Frontal cortex (tissue), 4 donors: ENCODE results near the gene GNG2. TPM values are rescaled to one million over a fixed set of nuclear protein-coding genes. Genes with fewer than 3 reads are reported as not detected.
"Not testable (repeated sequence)": the region's sequence is repeated elsewhere in the genome, so short reads cannot be mapped to it uniquely, and the experiment has no call there.

ENCODE experiments used
- DNase-seq, 2 donors: peaks; one replicate each; pipeline ENCODE4 v3.0.0; 2012; ENCODE audit warnings: low spot score in 2 of 2
- FAIRE-seq: peaks from 2 replicates; lab custom pipeline; 2012; peaks lifted over from hg19 to GRCh38; lab: Jason Lieb, UNC
- total RNA-seq: library from RNA; depleted of rRNA; stranded (reverse); fragments of >200 nt; gene quantifications from one replicate; pipeline ENCODE4 v1.2.3, GENCODE V29; 2014
- donor health status: control.
- donor health status: control.
- donor health status: control.

GNG2 gene
- total RNA-seq, 1 donor from 2014 or later = 400 TPM

DNA sequence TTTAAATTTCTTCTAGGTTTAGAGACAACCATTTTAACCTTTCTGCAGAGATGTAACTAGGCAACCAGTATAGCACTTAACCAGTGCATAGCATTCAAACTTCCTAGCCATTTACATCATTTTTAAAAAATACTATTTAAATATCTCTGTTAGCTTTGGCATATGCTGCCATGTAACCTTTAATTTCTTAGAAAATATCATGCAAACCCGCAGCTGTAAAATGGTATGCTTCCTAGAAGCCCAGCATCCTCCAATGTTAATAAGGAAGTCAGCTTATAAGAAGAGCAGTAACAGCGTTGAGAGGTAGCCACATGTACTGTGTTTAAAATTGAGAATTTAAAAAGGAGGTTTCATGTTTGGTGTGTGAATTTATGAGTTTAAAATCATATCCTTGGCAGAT lies 22.8 kb downstream of the GNG2 start:
- FAIRE-seq = no peak

DNA sequence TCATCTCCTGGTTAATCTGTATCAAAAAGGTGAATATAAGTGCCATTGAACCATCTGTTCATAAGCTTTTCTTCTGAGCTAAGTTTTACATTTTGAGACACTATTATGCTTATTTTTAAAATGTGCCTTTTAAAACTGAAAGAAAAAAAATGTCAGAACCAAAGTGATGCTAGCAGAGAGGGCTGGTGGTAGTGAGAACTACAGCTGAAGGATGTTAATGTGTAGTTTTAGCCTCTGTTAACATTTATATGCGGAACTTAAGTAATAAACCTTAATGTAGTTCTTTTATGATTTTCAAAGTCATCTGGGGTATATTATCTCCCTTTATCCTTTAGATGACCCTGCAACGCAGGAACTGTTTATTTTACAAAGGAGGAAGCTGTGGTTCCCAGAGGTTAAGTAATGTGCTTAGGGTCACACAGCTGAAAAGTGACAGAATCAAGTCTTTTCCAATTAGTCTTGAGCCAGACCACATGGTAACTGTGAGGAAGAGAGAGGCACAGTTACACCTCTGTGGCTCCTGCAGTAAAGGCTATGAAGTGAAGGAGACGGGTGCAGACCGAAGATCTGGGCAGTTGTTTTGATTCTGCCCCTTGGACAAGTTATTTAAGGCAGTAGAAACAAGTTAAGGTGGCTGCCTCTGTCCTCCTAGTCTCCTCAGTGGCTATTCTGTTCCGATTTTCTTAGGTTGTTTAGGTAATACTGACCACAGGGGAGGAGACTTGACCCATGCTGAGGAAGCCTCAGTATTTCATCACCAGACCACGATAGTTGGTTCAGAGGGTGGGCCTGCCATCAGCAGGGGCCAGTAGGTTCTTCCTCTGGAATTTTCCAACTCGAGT lies 23.9 kb downstream of the GNG2 start:
- DNase-seq (no peak), FAIRE-seq (no peak)

More for the DNA sequence above, 22.8 kb downstream of the GNG2 start:
- no peak for DNase-seq

DNA sequence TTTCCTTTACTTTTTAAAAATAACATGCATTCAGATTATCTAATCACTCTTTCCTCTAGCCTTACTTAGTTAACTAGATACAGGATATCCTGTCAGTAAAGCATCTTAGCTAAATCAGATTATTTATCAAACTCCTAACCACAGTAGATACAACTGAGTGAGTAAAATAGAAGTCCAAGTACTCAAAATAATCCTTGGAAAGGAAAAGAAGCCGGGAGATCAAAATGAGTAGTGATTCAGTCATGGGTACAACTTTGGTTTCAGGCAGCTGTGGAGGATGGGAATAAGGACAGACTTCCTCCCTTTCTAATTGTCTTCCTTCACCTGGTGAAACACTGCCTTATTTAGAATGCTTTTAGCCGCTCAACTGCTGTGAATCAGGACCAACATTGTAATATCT lies 29.4 kb downstream of the GNG2 start:
- DNase-seq (no peak), FAIRE-seq (no peak)

DNA sequence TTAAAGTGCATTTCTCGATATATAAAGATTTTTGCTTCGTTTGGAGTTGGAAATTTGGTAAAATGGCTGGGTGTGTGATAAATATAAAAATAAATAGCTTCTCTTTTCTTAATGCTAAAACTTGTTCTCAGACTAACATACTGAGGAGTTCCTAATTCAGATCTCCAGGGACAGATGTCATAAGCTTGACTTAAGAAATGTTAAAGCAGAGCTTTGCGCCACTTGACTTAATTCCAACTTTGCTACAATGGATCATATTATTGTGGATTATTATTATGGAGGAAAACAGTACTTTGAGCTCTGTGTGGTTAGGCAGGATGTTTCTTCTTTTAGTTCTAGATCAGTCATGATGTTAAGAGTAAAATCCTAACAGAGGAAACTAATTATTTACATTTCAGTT lies 33.8 kb downstream of the GNG2 start:
- no peak for FAIRE-seq
- DNase-seq = no peak

DNA sequence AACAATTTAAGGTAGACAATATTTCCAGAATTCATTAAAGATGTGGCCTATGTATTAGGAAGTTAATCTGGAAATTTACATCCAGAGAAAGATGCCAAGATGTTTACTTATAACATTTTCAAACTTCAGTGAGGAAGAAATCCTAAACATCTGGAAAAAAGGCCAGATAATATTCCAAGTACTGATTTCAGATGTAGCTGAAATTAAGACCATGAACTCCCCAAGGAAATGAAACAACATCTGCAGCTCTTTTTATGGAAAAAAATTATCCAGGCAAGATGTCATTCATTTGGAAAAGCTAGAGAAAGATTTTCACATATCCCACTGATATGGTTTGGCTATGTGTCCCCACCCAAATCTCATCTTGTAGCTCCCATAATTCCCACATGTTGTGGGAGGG lies 35.0 kb downstream of the GNG2 start:
- FAIRE-seq (no peak), DNase-seq (no peak)

- FAIRE-seq (no peak), DNase-seq (no peak)
Observed at GRCh38 chr14:51897791-51898355, 37.5 kb downstream of the GNG2 start.

DNA sequence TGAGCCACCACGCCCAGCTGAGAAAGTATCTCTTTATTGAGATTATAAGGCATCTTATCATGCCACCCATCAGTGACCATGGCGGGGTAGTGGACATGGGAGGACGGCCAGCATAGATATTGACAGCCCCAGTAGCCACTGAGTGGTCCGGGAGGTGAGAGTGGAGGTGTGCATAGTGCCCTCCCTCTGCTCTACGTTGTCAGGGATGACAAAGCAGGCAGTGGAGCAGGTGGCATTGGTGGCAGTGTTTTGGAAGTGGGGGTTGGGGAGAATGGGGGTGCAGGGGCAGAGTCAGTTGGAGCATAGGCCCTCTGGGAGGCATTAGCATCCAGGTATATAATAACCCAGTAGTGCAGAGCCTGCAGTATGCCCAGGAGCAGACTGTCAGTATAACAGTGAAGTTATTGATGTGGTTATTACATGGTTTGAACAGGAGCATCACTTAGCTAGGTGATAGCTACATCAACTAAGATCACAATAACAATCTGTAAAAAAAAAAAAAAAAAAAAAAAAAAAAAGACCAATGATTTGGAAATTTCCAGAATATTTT lies 41.1 kb downstream of the GNG2 start:
- DNase-seq (no peak), FAIRE-seq (no peak)

GRCh38 chr14:51905656-51906121 lies 45.3 kb downstream of the GNG2 start:
- FAIRE-seq, DNase-seq: not testable (repeated sequence)

DNA sequence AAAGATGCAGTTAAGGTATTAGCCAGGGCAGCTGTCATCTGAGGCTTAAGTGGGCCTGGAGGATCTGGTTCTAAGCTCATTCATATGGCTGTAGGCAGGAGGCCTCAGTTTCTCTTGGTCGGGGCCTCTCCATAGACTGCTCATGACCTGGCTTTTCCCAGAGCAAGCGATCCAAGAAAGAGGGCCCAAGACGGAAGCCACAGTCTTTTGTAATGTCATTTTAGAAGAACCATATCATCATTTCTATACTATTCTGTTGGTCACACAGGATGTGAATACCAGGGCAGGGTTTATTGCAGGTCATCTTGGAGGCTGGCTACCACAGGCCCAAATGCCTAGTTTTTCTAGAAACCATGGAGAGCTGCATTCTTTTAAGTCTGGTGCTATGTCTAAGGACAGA lies 47.7 kb downstream of the GNG2 start:
- DNase-seq (no peak), FAIRE-seq (no peak)

GRCh38 chr14:51912112-51912786 lies 51.8 kb downstream of the GNG2 start:
- FAIRE-seq = no peak
- DNase-seq = no peak

DNA sequence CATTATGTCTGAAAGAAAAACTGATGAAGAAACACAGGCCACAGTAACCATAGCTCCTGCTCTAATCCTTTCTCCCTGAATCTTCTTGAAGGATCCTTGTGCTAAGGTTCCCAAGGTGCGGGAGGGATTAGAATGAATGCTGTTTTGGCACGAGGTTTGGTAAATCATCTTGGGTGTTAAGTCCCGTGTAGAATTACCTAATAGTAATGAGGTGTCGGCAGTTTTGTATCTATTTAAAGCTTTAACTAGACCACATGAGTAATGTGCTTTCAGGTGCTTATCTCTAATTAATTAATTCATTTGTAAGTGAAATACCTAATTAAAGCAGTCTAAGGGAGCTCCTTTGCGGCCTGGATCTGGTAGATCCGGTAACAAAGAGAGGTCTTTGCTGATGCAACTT lies 53.9 kb downstream of the GNG2 start:
- DNase-seq = no peak
- no peak for FAIRE-seq

DNA sequence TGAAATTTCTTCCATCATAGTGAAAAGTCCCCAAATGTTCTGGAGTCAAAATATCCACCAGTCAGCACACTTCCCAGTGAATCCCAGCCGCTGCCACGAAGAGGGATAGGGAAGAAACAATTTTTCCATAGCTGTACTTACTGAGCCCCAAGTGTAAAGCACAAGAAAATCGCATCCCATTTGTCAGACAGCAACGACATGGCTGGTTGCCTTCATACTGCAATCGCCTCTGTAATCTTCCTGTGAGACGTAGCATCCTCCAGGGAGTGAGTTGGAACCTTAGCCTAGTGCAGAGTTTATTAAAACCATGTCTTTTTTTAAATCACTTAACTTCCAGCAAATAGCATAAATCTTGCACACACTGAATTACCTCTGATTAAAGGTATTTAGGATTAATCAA lies 56.8 kb downstream of the GNG2 start:
- DNase-seq = no peak
- no peak for FAIRE-seq

DNA sequence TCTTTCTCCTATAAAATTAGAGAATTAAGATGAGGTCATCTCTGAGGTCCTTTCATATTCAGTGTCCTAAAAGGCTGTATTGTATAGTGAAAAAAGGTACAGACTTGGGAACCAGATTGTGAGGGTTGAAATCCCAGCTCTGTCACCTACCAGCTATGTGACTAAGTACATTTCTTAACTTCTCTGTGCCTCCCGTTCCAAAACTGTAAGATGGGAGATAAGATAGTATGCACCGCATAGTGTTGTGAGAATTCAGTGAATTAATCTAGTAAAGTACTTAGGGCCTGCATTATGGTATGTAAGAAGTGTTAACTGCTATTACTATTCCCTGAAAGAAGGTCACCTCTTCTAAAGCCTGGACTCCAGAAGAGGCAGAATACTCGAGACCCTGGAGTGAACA lies 60.6 kb downstream of the GNG2 start:
- DNase-seq = no peak
- FAIRE-seq = no peak

DNA sequence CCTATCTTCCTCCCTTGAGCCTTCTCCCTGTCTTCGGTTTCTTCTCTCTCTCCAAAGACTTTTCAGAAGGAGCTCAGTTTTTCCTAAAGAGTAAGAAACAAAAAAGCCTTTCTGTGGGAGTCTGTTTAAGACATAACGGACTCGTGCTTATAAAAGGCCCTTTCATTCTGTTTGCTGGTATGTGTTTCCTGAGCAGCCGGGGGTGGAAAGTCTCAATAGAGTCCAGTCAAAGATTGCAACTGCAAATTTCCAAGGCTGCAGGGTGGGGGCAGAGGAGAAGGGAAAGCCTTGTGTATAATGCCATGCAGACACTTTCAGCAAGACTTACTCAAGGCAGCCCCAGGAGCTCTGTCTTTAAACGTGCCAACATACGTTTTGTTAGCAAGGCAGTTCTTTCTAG lies 62.2 kb downstream of the GNG2 start:
- DNase-seq (no peak), FAIRE-seq (no peak)

- FAIRE-seq (no peak), DNase-seq (no peak)
Observed at GRCh38 chr14:51924600-51924999, 64.2 kb downstream of the GNG2 start.

GRCh38 chr14:51925980-51926379 lies 65.6 kb downstream of the GNG2 start:
- DNase-seq (no peak), FAIRE-seq (no peak)

DNA sequence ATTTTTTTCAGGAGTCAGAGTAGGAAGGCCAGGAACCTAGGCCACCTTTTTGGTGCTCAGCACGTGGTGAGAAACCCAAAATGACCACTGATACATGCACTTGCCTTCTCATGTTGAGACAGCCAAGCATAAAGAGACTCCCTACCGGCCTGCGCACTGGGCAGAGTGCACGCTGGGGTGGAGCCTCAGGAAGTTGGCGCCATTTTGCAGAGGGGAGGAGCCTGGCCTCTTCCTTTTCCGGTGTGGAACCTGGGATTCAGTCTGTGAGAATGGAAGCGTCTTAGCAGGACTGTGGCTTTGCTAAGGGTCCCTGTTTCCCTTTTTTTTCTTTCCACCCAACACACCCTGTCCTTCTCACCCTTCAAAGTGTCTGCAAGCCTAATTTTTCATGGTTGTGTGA lies 66.0 kb downstream of the GNG2 start:
- no peak for DNase-seq
- FAIRE-seq = no peak

GRCh38 chr14:51928568-51928967 lies 68.2 kb downstream of the GNG2 start:
- DNase-seq (no peak), FAIRE-seq (no peak)

- FAIRE-seq (no peak), DNase-seq (peak in 1 of 2 donors; percentile 13)
Observed at GRCh38 chr14:51929166-51929565, 68.8 kb downstream of the GNG2 start.

DNA sequence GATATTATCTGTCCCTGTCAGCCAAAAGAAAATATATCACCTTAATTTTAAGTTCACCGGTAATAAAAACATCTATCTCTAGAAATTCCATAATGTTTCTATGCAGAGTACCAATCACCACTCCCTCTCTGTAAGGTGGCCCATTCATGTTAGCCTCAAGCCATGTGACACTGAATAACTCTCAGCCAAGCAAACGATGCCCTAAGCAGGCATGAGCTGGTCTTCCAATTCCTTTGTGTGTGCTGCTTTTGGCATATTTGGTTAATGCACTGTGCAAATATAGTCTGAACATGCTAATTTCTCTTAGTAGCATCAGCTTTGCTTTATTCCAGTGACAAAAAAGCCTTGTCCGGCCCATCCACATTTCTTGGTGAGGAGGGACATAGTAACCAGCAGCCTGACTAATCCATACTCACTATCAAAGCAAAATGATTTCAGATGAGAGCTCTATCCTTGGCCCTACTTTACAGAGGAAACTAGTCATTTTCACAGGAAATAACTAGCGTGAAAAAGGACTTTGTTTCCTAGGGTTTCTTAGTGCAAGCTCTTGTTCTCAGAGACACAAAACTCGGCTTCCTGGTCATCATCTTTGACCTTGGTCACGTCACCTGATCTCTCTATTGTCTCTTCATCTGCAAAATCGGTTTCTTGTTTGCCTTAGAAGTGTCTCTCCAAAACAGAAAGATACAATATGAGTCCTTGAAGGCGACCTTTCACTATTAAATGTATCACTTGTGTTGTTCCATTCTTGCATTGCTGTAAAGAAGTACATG lies 69.7 kb downstream of the GNG2 start:
- FAIRE-seq (no peak), DNase-seq (no peak)
